Activated T-helper 1 cell treated with anti-CD3 and anti-CD28 coated beads, Interleukin-12 subunit alpha, Interleukin-12 subunit beta, Interleukin-2, Interleukin-4 antibody, amounts not matched to agents 30 ng/mL and 10 ng/mL and 1 ng/mL, durations not matched to agents 14 hours and 24 hours and 36 hours (primary cell): ENCODE data around the gene MYO3B. TPM values are rescaled to one million over a fixed set of nuclear protein-coding genes. Genes with fewer than 3 reads are reported as not detected.
A peak's percentile ranks its signal among the peaks of the same experiment; 100 is the strongest.
"Not testable (repeated sequence)": the region's sequence is repeated elsewhere in the genome, so short reads cannot be mapped to it uniquely, and the experiment has no call there.

Experiments used
- DNase-seq: peaks from one replicate; pipeline ENCODE4 v3.0.0; 2021; ENCODE audit warnings: low spot score
- H3K27ac Mint-ChIP-seq: one replicate; pipeline ENCODE4 v1.8.0; 2021; ENCODE audit warnings: mild to moderate bottlenecking, mixed read lengths
- H3K27me3 Mint-ChIP-seq: one replicate; pipeline ENCODE4 v1.8.0; 2022; ENCODE audit warnings: mild to moderate bottlenecking, moderate library complexity, mixed read lengths; ENCODE audit not compliant: insufficient read depth
- H3K36me3 Mint-ChIP-seq: one replicate; pipeline ENCODE4 v1.8.0; 2021; ENCODE audit warnings: low read depth, mixed read lengths
- H3K4me1 Mint-ChIP-seq: one replicate; pipeline ENCODE4 v1.8.0; 2021; ENCODE audit warnings: low read depth, mixed read lengths
- H3K4me3 Mint-ChIP-seq: one replicate; pipeline ENCODE4 v1.8.0; 2021; ENCODE audit warnings: mild to moderate bottlenecking, moderate library complexity, mixed read lengths
- H3K9me3 Mint-ChIP-seq: one replicate; pipeline ENCODE4 v1.8.0; 2021; ENCODE audit warnings: mixed read lengths
- intact Hi-C: fragments of 100-400 bp; cut with micrococcal nuclease; formaldehyde crosslinking; loops from one replicate; pipeline ENCODE4 v1.15.1; 2024
- total RNA-seq: library from RNA; stranded (reverse); gene quantifications from 2 replicates; pipeline ENCODE4 v1.2.3, GENCODE V29; 2022

Gene MYO3B
- total RNA-seq, 1 donor from 2014 or later: 0.57 TPM

DNA sequence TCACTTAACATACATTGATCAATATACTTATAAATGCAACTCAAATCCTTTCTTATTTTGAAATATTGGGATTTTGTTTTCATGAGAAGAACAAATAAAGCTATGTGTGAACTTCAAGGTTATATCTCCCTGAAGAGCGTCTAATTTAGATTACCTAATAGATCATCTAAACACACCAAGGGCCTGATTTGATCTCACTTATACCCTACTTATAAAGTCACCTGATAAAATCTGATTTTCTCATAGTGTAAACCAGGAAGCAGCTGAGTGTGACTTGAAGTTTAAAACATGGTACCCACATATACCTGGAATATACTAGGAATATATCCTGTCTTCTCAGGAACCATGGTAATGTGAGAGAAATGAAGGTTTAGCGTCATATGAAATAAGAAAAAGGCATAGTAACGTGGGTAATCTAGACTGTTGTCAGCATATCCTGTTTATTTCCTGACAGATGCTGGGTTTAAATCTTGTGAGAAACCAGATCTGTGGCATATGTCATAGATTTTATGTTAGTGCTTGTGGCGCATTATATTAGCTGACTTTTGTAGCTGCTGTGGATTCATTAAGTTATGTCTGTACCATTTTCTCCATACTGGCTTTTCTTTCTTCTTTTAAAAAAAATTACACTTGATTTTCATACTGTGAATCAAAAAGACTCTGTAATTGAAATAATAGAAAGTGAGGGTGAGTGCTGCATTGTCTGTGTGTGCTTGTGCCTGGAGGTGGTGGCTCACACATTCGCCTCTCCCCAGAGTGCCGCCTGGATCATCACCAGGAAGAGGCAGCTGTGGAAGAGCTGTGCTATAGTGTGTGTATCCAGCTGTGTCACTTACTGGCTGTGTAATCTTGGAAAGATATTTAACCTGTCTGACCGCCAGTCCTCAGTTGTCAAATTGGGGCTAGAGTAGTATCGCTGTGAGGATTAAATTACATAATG lies 164.0 kb downstream of the MYO3B start:
- no peaks in the 10 kb centered on the region for H3K27me3 Mint-ChIP-seq
- no peak overlapping the region for H3K27ac Mint-ChIP-seq
- DNase-seq: no peak
- peaks cover 13% of the 10 kb centered on the region for H3K4me1 Mint-ChIP-seq
- no peaks in the 10 kb centered on the region for H3K9me3 Mint-ChIP-seq
- intact Hi-C loops: no loop called here
- H3K4me3 Mint-ChIP-seq: no peak overlapping the region
- no peaks in the 10 kb centered on the region for H3K36me3 Mint-ChIP-seq

DNA sequence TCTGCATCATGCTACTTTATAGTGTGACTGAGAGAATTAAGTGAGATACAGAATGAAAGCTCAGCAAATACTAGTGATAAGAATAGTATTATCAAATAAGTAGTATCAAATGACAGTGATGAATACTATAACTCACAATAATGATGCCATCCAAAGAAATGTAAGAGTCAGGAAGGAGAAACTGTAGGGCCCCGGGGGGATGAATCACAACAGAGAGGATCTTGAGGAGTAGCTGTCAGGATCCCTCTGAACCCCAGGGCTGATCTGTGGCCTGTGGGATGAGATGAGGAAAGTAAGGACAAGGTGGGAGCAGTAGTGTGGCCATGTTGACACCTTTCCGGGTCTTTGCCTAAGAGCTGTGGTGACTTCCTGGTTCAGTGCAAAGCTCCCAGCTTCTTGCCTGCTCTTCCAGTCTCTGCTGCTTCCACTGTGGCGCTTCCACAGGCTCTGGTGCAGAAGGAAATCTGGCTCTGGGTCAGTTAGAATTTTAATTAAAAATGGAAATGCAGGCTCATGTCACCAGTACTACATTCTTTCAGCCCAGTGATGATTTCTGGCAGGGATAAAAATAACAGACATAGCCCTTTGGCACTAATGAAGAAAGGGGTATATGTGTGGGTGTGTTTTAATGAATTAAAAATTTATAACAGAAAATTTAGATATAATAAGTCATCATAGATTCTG lies 166.9 kb downstream of the MYO3B start:
- Mint-ChIP-seq H3K27ac (no peak overlapping the region), H3K4me3 (no peak overlapping the region), H3K9me3 (no peaks in the 10 kb centered on the region), H3K36me3 (no peaks in the 10 kb centered on the region), H3K4me1 (peaks cover 16% of the 10 kb centered on the region), H3K27me3 (peaks cover 3% of the 10 kb centered on the region)
- no peak for DNase-seq
- intact Hi-C loops: no loop called here

DNA sequence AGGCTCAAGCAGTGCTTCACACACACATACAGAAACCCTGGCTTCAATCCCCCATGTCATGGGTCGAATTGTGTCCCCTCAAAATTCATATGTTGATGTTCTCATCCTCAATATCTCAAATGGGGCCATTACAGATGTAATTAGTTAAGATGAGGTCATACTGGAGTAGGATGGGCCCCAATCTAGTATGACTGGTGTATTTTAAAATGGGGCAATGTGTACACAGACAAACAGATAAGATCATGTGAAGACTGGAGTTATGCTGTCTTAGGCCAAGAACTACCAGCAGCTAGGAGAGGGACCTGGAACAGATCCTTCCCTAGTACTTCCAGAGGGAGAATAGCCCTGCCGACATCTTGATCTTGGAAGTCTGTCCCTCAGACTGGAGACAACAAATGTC lies 167.7 kb downstream of the MYO3B start:
- peaks cover 16% of the 10 kb centered on the region for H3K4me1 Mint-ChIP-seq
- no peak overlapping the region for H3K27ac Mint-ChIP-seq
- H3K36me3 Mint-ChIP-seq: no peaks in the 10 kb centered on the region
- intact Hi-C loops: no loop called here
- H3K9me3 Mint-ChIP-seq: no peaks in the 10 kb centered on the region
- H3K4me3 Mint-ChIP-seq: no peak overlapping the region
- DNase-seq: no peak
- peaks cover 3% of the 10 kb centered on the region for H3K27me3 Mint-ChIP-seq

DNA sequence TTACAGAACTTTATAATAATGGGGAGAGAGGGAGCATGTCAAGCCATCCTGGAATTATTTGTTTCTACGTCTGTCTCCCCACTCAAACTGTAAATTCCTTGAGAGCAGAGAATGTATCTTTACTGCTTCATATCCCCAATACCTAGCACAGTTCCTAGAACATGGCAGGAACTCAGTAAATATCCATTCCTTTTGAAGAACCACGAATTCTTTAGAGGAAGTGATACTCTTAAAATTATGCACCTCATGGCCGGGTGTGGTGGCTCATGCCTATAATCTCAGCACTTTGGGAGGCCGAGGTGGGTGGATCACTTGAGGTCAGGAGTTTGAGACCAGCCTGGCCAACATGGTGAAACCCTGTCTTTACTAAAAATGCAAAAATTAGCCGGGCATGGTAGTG lies 171.3 kb downstream of the MYO3B start:
- H3K27ac Mint-ChIP-seq, H3K4me3 Mint-ChIP-seq, H3K36me3 Mint-ChIP-seq, DNase-seq, H3K27me3 Mint-ChIP-seq, H3K9me3 Mint-ChIP-seq, intact Hi-C loops: not testable (repeated sequence)
- peaks cover 27% of the 10 kb centered on the region for H3K4me1 Mint-ChIP-seq

DNA sequence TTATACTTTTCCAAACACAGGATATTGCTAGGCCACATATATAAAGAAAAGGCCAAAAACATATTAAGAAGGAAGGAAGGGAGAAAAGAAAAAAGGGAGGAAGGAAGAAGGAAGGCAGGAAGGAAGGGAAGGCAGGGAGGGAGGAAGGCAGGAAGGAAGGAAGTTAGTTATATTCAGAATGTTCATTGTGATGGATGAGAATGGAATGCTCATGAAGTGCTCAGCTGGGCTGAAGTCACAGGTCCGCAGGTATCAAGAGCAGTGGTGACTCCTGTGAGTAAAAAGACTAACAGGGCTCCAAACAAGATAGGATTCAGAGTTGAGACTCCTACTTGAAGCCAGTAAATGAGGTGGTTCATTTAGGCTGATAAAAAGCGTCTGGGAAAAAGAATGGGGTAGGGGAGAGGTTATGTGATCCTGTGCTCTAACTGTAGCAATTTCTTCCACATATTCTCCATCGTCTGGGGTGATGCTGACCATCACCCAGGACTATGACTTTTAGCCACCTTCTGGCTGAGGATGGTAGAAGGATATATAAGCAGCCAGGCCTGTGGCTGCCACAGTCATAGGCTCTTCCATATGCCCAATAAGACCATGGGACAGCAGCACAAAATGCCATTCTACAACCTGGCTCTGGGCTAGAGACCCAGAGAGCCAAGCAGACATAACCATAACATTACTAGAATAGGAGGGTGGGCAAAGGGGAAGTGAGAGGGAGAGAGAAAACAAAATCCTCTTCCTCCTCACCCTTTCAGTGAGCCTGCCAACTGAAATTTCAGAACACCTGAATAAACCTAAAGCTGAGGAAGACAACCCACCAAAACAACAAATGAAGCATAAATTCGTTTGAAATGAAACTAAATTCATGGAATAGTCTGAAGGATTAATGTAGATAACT lies 173.2 kb downstream of the MYO3B start:
- DNase-seq: no peak
- H3K27ac Mint-ChIP-seq: no peak overlapping the region
- no peaks in the 10 kb centered on the region for H3K36me3 Mint-ChIP-seq
- peaks cover 42% of the 10 kb centered on the region for H3K4me1 Mint-ChIP-seq
- H3K27me3 Mint-ChIP-seq: peaks cover 6% of the 10 kb centered on the region
- H3K9me3 Mint-ChIP-seq: no peaks in the 10 kb centered on the region
- intact Hi-C loops: no loop called here
- no peak overlapping the region for H3K4me3 Mint-ChIP-seq

DNA sequence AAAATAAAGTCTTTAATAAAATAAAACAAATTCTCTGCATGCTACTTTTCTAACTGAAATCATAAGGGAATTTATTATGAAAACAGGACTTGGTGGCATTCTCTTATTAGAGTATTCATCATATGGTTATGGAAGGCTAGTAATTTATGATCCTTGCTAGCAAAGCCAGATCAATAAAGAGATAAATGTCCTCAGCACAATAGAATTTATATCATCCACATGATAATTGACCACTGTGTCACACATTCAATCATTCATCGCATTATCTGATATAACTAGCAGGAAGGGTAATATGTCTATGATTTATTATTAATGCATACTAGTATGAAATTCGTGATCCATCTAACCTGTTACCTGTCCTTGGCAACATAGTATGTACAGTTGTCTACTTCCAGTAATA lies 175.8 kb downstream of the MYO3B start:
- H3K4me3 Mint-ChIP-seq: no peak overlapping the region

DNA sequence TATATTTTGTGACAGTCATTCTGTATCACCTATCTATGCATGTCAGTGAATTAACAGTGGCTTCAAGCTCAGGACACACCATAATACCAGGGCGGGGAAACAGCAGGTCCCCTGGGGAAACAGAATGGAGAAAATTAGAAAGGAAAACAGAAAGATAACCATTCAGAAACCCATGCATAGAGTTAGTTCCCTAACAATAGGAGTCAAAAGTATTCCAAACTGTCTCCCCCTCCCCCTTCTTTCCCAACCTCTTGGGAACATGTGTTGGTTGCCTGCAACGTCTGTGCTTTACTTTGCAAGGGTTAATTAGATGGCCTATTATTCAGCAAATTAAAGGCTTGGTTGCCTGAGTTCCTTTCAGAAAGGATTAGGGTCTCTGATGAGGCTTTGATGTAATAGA lies 176.4 kb downstream of the MYO3B start:
- intact Hi-C loops: no loop called here
- Mint-ChIP-seq H3K27me3 (peaks cover 2% of the 10 kb centered on the region), H3K9me3 (no peaks in the 10 kb centered on the region), H3K4me1 (peaks cover 38% of the 10 kb centered on the region), H3K4me3 (no peak overlapping the region), H3K36me3 (no peaks in the 10 kb centered on the region), H3K27ac (peak overlapping the region; percentile 18)
- no peak for DNase-seq

More for the DNA sequence above, 175.8 kb downstream of the MYO3B start:
- Mint-ChIP-seq H3K27me3 (peaks cover 2% of the 10 kb centered on the region), H3K36me3 (no peaks in the 10 kb centered on the region), H3K9me3 (no peaks in the 10 kb centered on the region), H3K27ac (no peak overlapping the region), H3K4me1 (peaks cover 42% of the 10 kb centered on the region)
- no peak for DNase-seq
- intact Hi-C loops: no loop called here

DNA sequence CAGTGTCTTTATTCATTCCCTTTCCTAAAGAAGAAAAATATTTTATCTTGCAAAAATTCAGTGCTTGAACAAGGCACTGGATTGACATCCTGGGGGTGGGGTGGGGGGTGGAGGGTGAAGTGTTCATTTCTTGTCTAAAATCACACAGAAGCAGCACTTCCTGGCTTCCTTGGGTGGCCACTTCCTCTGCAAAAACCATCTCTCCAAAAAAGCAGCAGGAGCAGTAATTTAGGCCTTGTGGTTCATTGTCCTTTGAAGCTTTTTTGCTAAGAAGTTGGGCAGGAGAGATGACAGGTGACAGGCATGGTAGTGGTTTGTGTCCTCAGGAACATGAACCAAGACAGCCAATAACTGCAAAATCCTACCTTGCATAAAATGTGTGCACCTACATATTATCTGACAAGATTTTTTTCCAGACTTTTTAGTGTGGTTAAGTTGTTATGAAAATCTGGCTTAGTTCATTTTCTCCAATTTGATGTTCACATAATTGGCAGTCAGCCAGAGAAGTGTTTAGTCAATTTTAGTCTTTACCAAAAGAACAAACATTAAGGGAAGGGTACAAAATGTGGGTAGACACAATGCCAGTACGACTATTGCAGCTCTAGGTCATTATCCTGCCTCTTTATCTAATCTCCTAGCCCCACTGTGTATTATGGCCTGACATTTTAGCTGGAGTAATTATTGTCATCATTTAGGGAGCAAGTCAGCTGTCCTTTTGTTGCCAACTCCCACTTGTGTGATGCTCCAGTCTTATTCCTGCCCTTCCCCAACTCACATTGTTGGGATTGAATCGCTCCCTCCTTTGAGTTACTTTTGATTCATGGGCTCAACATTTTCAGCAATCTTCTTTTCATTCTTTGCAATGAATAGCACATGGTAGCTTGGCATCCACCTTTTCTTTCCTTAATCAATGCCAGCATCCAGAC lies 177.2 kb downstream of the MYO3B start:
- intact Hi-C loops: no loop called here
- Mint-ChIP-seq H3K36me3 (no peaks in the 10 kb centered on the region), H3K4me1 (peaks cover 38% of the 10 kb centered on the region), H3K27me3 (peaks cover 2% of the 10 kb centered on the region), H3K27ac (peak overlapping the region; percentile 56), H3K9me3 (no peaks in the 10 kb centered on the region), H3K4me3 (no peak overlapping the region)
- DNase-seq: peak; percentile 15

DNA sequence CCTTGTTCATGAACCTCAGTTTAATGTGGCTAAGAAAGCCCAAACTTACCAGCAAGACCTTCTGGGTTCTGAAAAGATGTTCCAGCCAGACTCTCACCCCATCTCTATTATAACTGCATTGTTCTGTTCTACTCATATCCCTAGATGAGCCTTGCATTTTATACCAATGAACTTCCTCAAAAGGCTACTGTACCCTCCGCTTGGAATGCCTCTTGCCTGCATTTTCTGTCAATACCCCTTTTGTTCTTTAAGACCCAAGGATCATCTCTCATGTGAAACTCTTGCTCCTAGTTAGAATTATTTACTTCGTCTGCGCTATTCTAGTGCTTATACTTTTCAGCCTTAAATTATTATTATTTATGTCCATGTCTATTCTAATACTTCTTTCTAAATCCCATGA lies 181.5 kb downstream of the MYO3B start:
- Mint-ChIP-seq H3K4me1 (peaks cover 46% of the 10 kb centered on the region), H3K4me3 (no peak overlapping the region), H3K27ac (no peak overlapping the region), H3K9me3 (no peaks in the 10 kb centered on the region), H3K27me3 (no peaks in the 10 kb centered on the region), H3K36me3 (no peaks in the 10 kb centered on the region)
- intact Hi-C loops: no loop called here
- no peak for DNase-seq

DNA sequence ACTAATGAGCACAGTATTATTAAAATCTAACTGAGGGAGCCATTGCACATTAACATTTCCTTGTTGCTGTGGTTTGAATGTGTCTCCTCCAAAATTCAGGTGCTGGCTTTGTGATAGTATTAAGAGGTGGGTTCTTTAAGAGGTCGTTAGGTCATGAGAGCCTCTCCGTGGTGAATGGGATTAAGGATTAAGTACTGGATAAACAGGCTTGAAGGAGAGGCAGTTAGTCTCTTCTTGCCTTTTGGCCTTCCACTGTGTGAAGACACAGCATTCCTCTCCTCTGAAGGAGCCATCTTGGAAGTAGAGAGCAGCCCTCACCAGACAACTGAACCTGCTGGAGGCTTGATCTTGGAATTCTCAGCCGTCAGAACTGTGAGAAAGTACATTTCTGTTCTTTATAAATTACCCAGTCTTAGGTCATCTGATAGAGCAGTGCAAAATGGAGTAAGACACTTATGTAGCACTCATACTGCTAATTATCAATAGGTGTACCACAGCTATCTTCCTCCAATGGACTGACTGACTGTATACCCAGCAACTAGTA lies 182.7 kb downstream of the MYO3B start:
- Mint-ChIP-seq H3K27ac (no peak overlapping the region), H3K9me3 (no peaks in the 10 kb centered on the region), H3K27me3 (no peaks in the 10 kb centered on the region), H3K36me3 (no peaks in the 10 kb centered on the region), H3K4me3 (no peak overlapping the region), H3K4me1 (peaks cover 35% of the 10 kb centered on the region)
- no peak for DNase-seq
- intact Hi-C loops: loop anchor here (1.0 to 10.0 kb wide), 5 partner anchors 36 to 1564 kb away; partner anchors contain the start of gene HAT1

DNA sequence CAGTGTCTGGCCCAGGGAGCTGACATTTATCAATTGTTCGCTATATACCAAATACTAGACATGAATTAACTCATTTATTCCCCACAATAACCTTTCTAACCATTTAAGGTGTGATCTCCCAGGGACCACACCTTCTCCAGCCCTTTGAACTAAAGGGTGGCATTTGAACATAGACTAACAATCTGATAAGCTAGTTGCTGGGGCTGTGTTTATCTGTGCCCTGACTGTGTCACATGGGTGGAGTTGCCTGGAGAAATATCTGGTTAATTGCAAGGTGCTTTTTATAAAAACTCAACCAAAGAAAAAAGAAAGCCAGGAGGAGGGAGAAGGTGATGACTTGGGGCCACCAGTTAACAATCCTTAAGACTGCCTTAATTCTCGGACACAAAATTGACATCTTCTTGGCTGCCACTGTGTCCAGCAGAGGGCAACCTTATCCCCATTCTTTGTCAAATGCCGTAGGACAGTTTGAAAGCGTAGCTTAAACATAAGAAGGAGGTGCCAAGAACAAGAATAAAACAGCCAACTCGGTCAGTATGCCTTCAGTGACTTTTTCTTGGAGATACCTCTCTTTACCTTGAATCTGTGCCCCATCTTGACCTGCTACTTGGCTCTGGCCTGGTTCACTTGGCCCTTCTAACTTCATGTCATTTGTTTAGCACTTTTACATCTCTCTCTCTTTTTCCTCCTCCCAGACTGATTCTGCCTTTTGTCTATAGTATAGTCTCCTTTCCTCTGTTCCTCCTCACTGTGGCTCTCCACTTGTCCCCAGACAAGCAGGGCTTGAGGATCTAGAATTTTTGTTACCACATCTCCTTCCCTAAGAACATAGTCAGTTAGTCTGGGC lies 183.4 kb downstream of the MYO3B start:
- DNase-seq: peak; percentile 39
- peak overlapping the region; percentile 94 for H3K27ac Mint-ChIP-seq
- H3K4me3 Mint-ChIP-seq: no peak overlapping the region
- H3K36me3 Mint-ChIP-seq: no peaks in the 10 kb centered on the region
- intact Hi-C loops: loop anchor here (1.0 to 10.0 kb wide), 5 partner anchors 37 to 1563 kb away; partner anchors contain the start of gene HAT1
- peaks cover 33% of the 10 kb centered on the region for H3K4me1 Mint-ChIP-seq
- no peaks in the 10 kb centered on the region for H3K9me3 Mint-ChIP-seq
- H3K27me3 Mint-ChIP-seq: peaks cover 2% of the 10 kb centered on the region
